Psoas muscle (tissue), 8 donors: ENCODE measurements around the gene FRMPD3. TPM values are rescaled to one million over a fixed set of nuclear protein-coding genes. Genes with fewer than 3 reads are reported as not detected.

ENCODE experiments used
- ATAC-seq, 4 donors: fragments of 200-7000 bp; cut with Tn5 transposase; one replicate each; pipeline ENCODE4 v1.9.1; 2020; ENCODE audit warnings: moderate library complexity in 3 of 4, mild to moderate bottlenecking in 2 of 4
- DNase-seq, 2 donors: peaks; one replicate each; pipeline ENCODE4 v3.0.0-alpha.2; 2020
- H3K27ac ChIP-seq: fragments of 200-600 bp; one replicate; pipeline ENCODE4 v1.8.0; 2022
- H3K27me3 ChIP-seq, 3 donors: fragments of 200-600 bp in 1 of 3; one replicate each; pipeline versions ENCODE4 v1.6.1 to v1.8.0; 2013 to 2022; ENCODE audit warnings: low read length in 2 of 3, mild to moderate bottlenecking in 2 of 3, moderate library complexity in 1 of 3; ENCODE audit not compliant: insufficient read depth in 3 of 3
- H3K36me3 ChIP-seq, 2 donors: fragments of 200-600 bp in 1 of 2; one replicate each; pipeline versions ENCODE4 v1.6.1 to v1.8.0; 2013 to 2022; ENCODE audit warnings: low read depth in 1 of 2, mild to moderate bottlenecking in 1 of 2, moderate library complexity in 1 of 2; ENCODE audit not compliant: insufficient read depth in 1 of 2
- H3K4me1 ChIP-seq: fragments of 200-600 bp; one replicate; pipeline ENCODE4 v1.8.0; 2022
- H3K4me3 ChIP-seq: fragments of 200-600 bp; one replicate; pipeline ENCODE4 v1.8.0; 2022; ENCODE audit warnings: mild to moderate bottlenecking
- H3K9me3 ChIP-seq: fragments of 200-600 bp; one replicate; pipeline ENCODE4 v1.8.0; 2022
- WGBS, 3 donors: extraction: QIAGEN DNeasy Blood & Tissue Kit; methylation state at CpG; one replicate each; pipeline versions ENCODE4 v1.1.6 to v1.1.7; 2013; 5-methylcytosine and 5-hydroxymethylcytosine counted together
- intact Hi-C, 2 donors: fragments of 100-400 bp; cut with DNase I; formaldehyde crosslinking; loops; one replicate each; pipeline versions ENCODE4 v1.11.0 to v1.14.2; 2022
- polyA plus RNA-seq, 3 donors: library from polyadenylated mRNA; stranded (reverse); fragments of 200-250 nt; gene quantifications; one replicate each; pipeline ENCODE4 v1.2.3, GENCODE V29; 2013
- total RNA-seq, 4 donors: library from RNA; stranded (reverse); fragmentation: NEBNext Ultra II Directional in 2 of 4; extraction: Animal tissue kit (Norgen Biotek cat#: 25700) in 2 of 4; gene quantifications; one replicate each; pipeline versions ENCODE4 v1.2.1 to v1.2.4, GENCODE V29; 2021 to 2023
- TF ChIP-seq, protein P1 (sequence below): fragments of 200-600 bp; IDR thresholded peaks from one replicate; pipeline ENCODE4 v1.8.0; 2022; ENCODE audit warnings: antibody characterized with exemption
- donor health status: healthy with polysubstance abuse.
- donor health status: DM: no; HTN: no; CAD: no; lungs with moderate emphysema.
- donor health status: Bipolar disorder and iron deficiency.
- donor health status: healthy.
- donor health status: DM: yes; HTN: yes; CAD: no.
- donor health status: DM: no; HTN: no; CAD: no.
- donor health status: DM: no; HTN: no; CAD: no.
- donor health status: DM: yes; HTN: yes; CAD: no.

The FRMPD3 gene
- total and polyA plus RNA-seq, 7 donors, result 0.01 to 0.02 TPM; not detected in 5

DNA sequence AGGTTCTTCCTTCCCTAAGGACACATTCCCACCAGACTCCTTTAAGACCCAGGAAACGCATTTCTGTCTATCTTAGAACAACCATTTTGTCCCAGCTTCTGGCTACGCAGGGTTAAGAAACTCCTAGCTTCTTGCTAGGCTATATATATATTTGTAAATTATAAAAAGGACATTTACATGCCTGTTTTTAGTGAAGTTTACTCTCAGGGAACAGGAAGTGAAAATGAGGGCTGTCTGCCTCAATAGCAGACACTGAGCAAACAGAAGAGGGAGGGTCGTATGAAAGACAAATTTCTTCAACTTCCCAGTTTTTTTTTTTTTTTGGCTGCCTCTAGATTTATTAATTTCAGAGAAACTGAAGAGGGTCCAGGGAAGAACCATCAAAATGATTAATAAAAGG lies 9.3 kb upstream of the FRMPD3 start:
- WGBS, 3 donors, result 71 to 82% (median 81%) methylated on average over 3 of the region's 3 CpGs
- no peaks in the 10 kb centered on the region for H3K4me1 ChIP-seq
- no peak overlapping the region for H3K27ac ChIP-seq
- no peak for DNase-seq
- H3K27me3 ChIP-seq, result peaks cover 0 to 20% (median 0%) of the 10 kb centered on the region in 3 donors
- no peaks in the 10 kb centered on the region for H3K9me3 ChIP-seq
- intact Hi-C loops, result no loop called here
- H3K4me3 ChIP-seq, result no peak overlapping the region
- ATAC-seq, result no peak
- H3K36me3 ChIP-seq, result no peaks in the 10 kb centered on the region
- TF ChIP-seq, protein P1, sequence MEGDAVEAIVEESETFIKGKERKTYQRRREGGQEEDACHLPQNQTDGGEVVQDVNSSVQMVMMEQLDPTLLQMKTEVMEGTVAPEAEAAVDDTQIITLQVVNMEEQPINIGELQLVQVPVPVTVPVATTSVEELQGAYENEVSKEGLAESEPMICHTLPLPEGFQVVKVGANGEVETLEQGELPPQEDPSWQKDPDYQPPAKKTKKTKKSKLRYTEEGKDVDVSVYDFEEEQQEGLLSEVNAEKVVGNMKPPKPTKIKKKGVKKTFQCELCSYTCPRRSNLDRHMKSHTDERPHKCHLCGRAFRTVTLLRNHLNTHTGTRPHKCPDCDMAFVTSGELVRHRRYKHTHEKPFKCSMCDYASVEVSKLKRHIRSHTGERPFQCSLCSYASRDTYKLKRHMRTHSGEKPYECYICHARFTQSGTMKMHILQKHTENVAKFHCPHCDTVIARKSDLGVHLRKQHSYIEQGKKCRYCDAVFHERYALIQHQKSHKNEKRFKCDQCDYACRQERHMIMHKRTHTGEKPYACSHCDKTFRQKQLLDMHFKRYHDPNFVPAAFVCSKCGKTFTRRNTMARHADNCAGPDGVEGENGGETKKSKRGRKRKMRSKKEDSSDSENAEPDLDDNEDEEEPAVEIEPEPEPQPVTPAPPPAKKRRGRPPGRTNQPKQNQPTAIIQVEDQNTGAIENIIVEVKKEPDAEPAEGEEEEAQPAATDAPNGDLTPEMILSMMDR, result no peak

DNA sequence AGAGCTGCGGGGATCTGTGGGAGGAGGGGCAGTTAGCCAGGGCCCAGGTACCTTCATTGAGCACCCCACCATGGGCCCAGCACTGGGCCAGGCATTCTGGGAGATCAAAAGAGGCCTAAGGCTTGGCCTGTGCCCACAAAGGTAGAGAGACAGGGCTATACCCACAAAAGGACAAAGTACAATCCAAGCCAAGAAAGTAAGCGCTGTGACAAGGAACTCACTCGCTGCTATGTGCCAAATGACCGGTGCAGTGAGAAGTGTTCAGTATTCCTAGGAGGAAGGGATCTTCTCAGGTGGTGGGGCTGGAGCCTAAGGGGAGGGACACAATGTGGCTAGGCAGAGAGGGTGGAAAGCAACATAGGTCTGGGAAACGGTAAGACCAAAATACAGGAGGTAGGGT lies 8.8 kb upstream of the FRMPD3 start:
- peaks cover 0 to 24% (median 0%) of the 10 kb centered on the region in 3 donors for H3K27me3 ChIP-seq
- H3K36me3 ChIP-seq, result no peaks in the 10 kb centered on the region
- H3K4me1 ChIP-seq, result no peaks in the 10 kb centered on the region
- H3K4me3 ChIP-seq, result no peak overlapping the region
- TF ChIP-seq, protein P1, result no peak
- DNase-seq, result no peak
- H3K27ac ChIP-seq, result no peak overlapping the region
- intact Hi-C loops, result no loop called here
- no peak for ATAC-seq
- WGBS, 3 donors, result 73 to 77% (median 75%) methylated on average over 5 of the region's 5 CpGs
- no peaks in the 10 kb centered on the region for H3K9me3 ChIP-seq

DNA sequence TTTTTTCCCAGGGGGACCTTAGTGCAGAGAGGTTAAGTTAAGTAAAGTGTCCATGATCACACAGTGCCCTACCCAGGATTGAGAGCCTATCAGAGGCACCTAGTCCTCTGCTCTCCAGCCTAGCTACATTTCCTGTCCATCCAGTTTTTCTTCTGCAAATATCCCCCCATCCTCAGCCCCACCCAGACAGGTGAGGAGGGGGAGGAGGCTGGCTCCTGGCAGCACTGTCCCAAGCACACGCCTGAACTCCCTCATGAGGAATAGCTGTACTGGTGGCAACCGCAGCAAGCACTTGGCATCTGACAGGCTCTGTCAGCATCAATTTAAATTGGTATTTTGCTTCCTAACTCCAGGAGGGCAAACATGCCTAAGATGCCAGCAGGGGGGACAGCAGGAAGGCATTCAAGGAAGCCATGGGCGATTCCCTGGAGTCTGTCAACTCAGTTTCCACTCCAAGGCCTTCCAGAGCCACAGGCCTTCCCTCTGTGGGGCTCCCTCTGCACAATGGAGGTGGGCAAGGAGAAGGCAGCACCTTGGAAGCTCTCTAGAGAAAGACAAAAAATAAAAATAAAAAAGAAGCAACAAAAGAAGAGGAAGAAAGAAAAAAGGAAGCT lies 6.4 kb upstream of the FRMPD3 start:
- 49 to 55% (median 53%) methylated on average over 2 to 3 of the region's 3 CpGs for WGBS, 3 donors
- no peaks in the 10 kb centered on the region for H3K36me3 ChIP-seq
- no peak overlapping the region for H3K4me3 ChIP-seq
- no peak overlapping the region for H3K27ac ChIP-seq
- H3K9me3 ChIP-seq, result no peaks in the 10 kb centered on the region
- DNase-seq (no peak), ATAC-seq (no peak)
- TF ChIP-seq, protein P1, result no peak
- intact Hi-C loops, result no loop called here
- peaks cover 0 to 47% (median 0%) of the 10 kb centered on the region in 3 donors for H3K27me3 ChIP-seq
- H3K4me1 ChIP-seq, result no peaks in the 10 kb centered on the region

DNA sequence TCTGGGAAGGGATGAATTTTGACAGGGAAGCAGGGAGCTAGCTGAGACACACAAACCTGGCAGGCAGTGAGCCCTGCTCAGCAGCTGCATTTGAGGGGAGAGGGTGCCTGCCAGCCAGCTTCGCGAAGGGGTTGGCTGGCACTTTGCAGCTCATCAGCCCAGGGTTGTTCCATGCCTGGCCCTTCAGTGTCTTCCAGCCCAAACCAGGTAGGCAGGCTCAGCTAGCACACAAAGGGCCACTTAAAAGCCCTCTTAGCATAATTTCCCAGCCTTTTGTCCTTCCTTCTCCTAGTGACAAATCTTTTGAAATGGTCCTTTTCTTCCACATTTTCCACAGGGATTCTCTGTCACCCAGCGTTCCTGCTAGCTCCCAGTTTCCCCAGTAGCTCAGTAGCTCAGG lies 4.3 kb upstream of the FRMPD3 start:
- ATAC-seq, result no peak
- Histone ChIP-seq H3K27me3 (peaks cover 0 to 61% (median 0%) of the 10 kb centered on the region in 3 donors), H3K9me3 (no peaks in the 10 kb centered on the region), H3K4me3 (no peak overlapping the region), H3K4me1 (no peaks in the 10 kb centered on the region), H3K27ac (no peak overlapping the region), H3K36me3 (no peaks in the 10 kb centered on the region)
- DNase-seq, result no peak
- 41 to 50% (median 44%) methylated on average over 2 to 3 of the region's 3 CpGs for WGBS, 3 donors
- intact Hi-C loops, result no loop called here
- TF ChIP-seq, protein P1, result no peak

DNA sequence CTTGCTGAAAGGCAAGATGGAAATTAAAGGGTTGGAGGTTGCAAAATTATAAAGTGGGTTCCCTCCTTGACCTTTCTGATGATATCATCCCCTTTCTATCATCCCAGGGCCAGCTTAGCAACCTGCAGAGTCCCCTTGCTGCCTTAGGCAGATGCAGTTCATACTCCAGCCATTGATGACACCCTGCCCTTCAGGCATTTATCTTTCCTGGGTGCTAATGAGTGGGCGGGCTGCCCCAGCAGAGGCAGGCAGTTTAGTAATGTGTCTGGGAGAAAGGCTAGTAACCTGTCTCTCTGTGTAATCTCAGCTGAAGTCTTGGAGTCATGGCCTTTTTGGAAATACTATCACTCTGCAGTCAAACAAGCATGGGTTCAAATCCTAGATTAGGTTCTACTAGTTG lies 3.8 kb upstream of the FRMPD3 start:
- WGBS, 3 donors, result 73 to 86% (median 80%) methylated on average over 1 of the region's 1 CpG
- Histone ChIP-seq H3K4me3 (no peak overlapping the region), H3K27ac (no peak overlapping the region), H3K36me3 (no peaks in the 10 kb centered on the region), H3K27me3 (peaks cover 0 to 64% (median 0%) of the 10 kb centered on the region in 3 donors), H3K4me1 (no peaks in the 10 kb centered on the region), H3K9me3 (no peaks in the 10 kb centered on the region)
- TF ChIP-seq, protein P1, result no peak
- ATAC-seq, result no peak
- no peak for DNase-seq
- intact Hi-C loops, result no loop called here
